GM23338 (cell line): Measurements from ENCODE around the gene ARL11. TPM values are rescaled to one million over a fixed set of nuclear protein-coding genes. Genes with fewer than 3 reads are reported as not detected.

ENCODE experiments used
- ATAC-seq: fragments of 200-7000 bp; cut with Tn5 transposase; 3 replicates; pipeline ENCODE4 v1.9.1; 2020
- DNase-seq: peaks from one replicate; pipeline ENCODE4 v3.0.0-alpha.2; 2015; ENCODE audit warnings: low spot score
- H2AFZ ChIP-seq: fragments of 200-600 bp; sonication (generic); 2 replicates; pipeline ENCODE4 v1.8.0; 2016; ENCODE audit warnings: antibody characterized with exemption, mild to moderate bottlenecking, moderate library complexity
- H3F3A ChIP-seq: fragments of 200-600 bp; sonication (generic); replicated peaks from 2 replicates; pipeline ENCODE4 v1.8.0; 2017; ENCODE audit warnings: antibody characterized with exemption, mixed run types, low read depth
- H3K27ac ChIP-seq: fragments of 200-600 bp; sonication (generic); 2 replicates; pipeline ENCODE4 v1.6.1; 2016; ENCODE audit warnings: low read depth
- H3K27me3 ChIP-seq: fragments of 200-600 bp; sonication (generic); 2 replicates; pipeline ENCODE4 v1.8.0; 2016; ENCODE audit warnings: mild to moderate bottlenecking, mixed run types, moderate library complexity; ENCODE audit not compliant: insufficient read depth
- H3K36me3 ChIP-seq: fragments of 200-600 bp; sonication (generic); 2 replicates; pipeline ENCODE4 v1.8.0; 2016; ENCODE audit warnings: mild to moderate bottlenecking; ENCODE audit not compliant: insufficient read depth
- H3K4me1 ChIP-seq: fragments of 200-600 bp; sonication (generic); 2 replicates; pipeline ENCODE4 v1.8.0; 2016; ENCODE audit warnings: mild to moderate bottlenecking, moderate library complexity; ENCODE audit not compliant: insufficient read depth
- H3K4me2 ChIP-seq: fragments of 200-600 bp; sonication (generic); 2 replicates; pipeline ENCODE4 v1.7.1; 2017; ENCODE audit warnings: mixed run types
- H3K4me3 ChIP-seq: fragments of 200-600 bp; sonication (generic); 2 replicates; pipeline ENCODE4 v1.6.1; 2016; ENCODE audit warnings: mixed run types
- H3K79me2 ChIP-seq: fragments of 200-600 bp; sonication (generic); replicated peaks from 2 replicates; pipeline ENCODE4 v1.8.0; 2017; ENCODE audit warnings: mild to moderate bottlenecking; ENCODE audit not compliant: insufficient read depth
- H3K9me2 ChIP-seq: fragments of 200-600 bp; sonication (generic); 2 replicates; pipeline ENCODE4 v1.8.0; 2017; ENCODE audit not compliant: insufficient read depth
- H4K20me1 ChIP-seq: fragments of 200-600 bp; sonication (generic); replicated peaks from 2 replicates; pipeline ENCODE4 v1.8.0; 2017; ENCODE audit warnings: mild to moderate bottlenecking; ENCODE audit not compliant: insufficient read depth
- H3K27ac Mint-ChIP-seq: 2 replicates; pipeline ENCODE4 v1.8.0; 2020; ENCODE audit warnings: inconsistent platforms, mild to moderate bottlenecking, moderate library complexity, mixed read lengths
- H3K27me3 Mint-ChIP-seq: 3 replicates; pipeline ENCODE4 v1.8.0; 2022; ENCODE audit warnings: low read depth, mild to moderate bottlenecking, moderate library complexity, mixed read lengths, inconsistent platforms; ENCODE audit not compliant: insufficient read depth, poor library complexity
- H3K36me3 Mint-ChIP-seq: 3 replicates; pipeline ENCODE4 v1.8.0; 2021; ENCODE audit warnings: low read depth, mild to moderate bottlenecking, inconsistent platforms, moderate library complexity, mixed read lengths
- H3K4me1 Mint-ChIP-seq: 3 replicates; pipeline ENCODE4 v1.8.0; 2020; ENCODE audit warnings: mild to moderate bottlenecking, inconsistent platforms, mixed read lengths
- H3K4me3 Mint-ChIP-seq: 3 replicates; pipeline ENCODE4 v1.8.0; 2021; ENCODE audit warnings: moderate library complexity, mild to moderate bottlenecking, inconsistent platforms, mixed read lengths
- H3K9me3 Mint-ChIP-seq: 3 replicates; pipeline ENCODE4 v1.8.0; 2020; ENCODE audit warnings: moderate library complexity, mild to moderate bottlenecking, inconsistent platforms, mixed read lengths
- CREB1 ChIP-seq: fragments of 250-450 bp; sonication (Bioruptor Pico); IDR thresholded peaks from 2 replicates; pipeline ENCODE4 v1.5.0; 2020; ENCODE audit warnings: low read depth, mild to moderate bottlenecking, moderate library complexity
- EZH2 ChIP-seq: fragments of 200-600 bp; sonication (generic); IDR thresholded peaks from one replicate; pipeline ENCODE4 v1.8.0; 2017; ENCODE audit warnings: antibody characterized with exemption, mild to moderate bottlenecking, low read depth; ENCODE audit not compliant: unreplicated experiment
- EZH2phosphoT487 ChIP-seq: fragments of 200-600 bp; sonication (generic); IDR thresholded peaks from one replicate; pipeline ENCODE4 v1.8.1; 2018; ENCODE audit warnings: antibody characterized with exemption; ENCODE audit not compliant: unreplicated experiment
- JUNB ChIP-seq: IDR thresholded peaks from one replicate; pipeline ENCODE4 v1.6.1; 2016; ENCODE audit warnings: antibody characterized with exemption; ENCODE audit not compliant: unreplicated experiment
- NANOG ChIP-seq: IDR thresholded peaks from 2 replicates; pipeline ENCODE4 v1.6.1; 2016; ENCODE audit warnings: antibody characterized with exemption, borderline replicate concordance
- POLR2AphosphoS5 ChIP-seq: IDR thresholded peaks from 2 replicates; pipeline ENCODE4 v1.6.1; 2016; ENCODE audit warnings: antibody characterized with exemption, low read depth
- STAT1 ChIP-seq: IDR thresholded peaks from one replicate; pipeline ENCODE4 v1.6.1; 2016; ENCODE audit warnings: antibody characterized with exemption; ENCODE audit not compliant: unreplicated experiment
- ZNF114 ChIP-seq: fragments of 250-450 bp; sonication (Bioruptor Pico); IDR thresholded peaks from 2 replicates; pipeline ENCODE4 v1.5.0; 2020; ENCODE audit warnings: mild to moderate bottlenecking, moderate library complexity
- ZNF331 ChIP-seq: fragments of 250-450 bp; sonication (Bioruptor Pico); IDR thresholded peaks from 2 replicates; pipeline ENCODE4 v1.5.0; 2020; ENCODE audit warnings: low read depth, mild to moderate bottlenecking, moderate library complexity
- ZNF462 ChIP-seq: fragments of 250-450 bp; sonication (Bioruptor Pico); IDR thresholded peaks from 2 replicates; pipeline ENCODE4 v1.5.0; 2020; ENCODE audit warnings: mild to moderate bottlenecking, moderate library complexity
- polyA plus RNA-seq: library from polyadenylated mRNA; unstranded; fragments of >200 nt; fragmentation: Nextera tagmentation; extraction: Ambion mirVana; gene quantifications from 2 replicates; pipeline ENCODE4 v1.2.1, GENCODE V29; 2016
- total RNA-seq: library from RNA; depleted of rRNA; stranded (reverse); fragments of >200 nt; shearing (Covaris generic); gene quantifications from 2 replicates; pipeline ENCODE4 v1.2.3, GENCODE V29; 2014
- TF ChIP-seq, protein P1 (sequence below): IDR thresholded peaks from 2 replicates; pipeline ENCODE4 v1.6.1; 2016; ENCODE audit warnings: antibody characterized with exemption
- TF ChIP-seq, protein P2 (sequence below), 2 experiments: fragments of 200-600 bp in 1 of 2; sonication (generic) in 1 of 2; conservative IDR thresholded peaks; 2 replicates each; pipeline versions ENCODE4 v1.5.1 to v1.6.1; 2016 to 2017; ENCODE audit warnings: antibody characterized with exemption in 2 of 2, low read depth in 2 of 2, mild to moderate bottlenecking in 2 of 2, moderate library complexity in 1 of 2
- TF ChIP-seq, protein P3 (sequence below): IDR thresholded peaks from one replicate; pipeline ENCODE4 v1.6.1; 2018; ENCODE audit warnings: antibody characterized with exemption; ENCODE audit not compliant: unreplicated experiment

ARL11 gene
- total and polyA plus RNA-seq, 2 experiments from 2014 or later = 0.32 to 0.52 TPM

GRCh38 chr13:49596221-49596620 is 32.1 kb upstream of the ARL11 start:
- no peaks in the 10 kb centered on the region for H3K27me3 Mint-ChIP-seq
- Histone ChIP-seq H3K4me2 (no peak overlapping the region), H3K9me2 (no peaks in the 10 kb centered on the region), H3K4me1 (no peaks in the 10 kb centered on the region), H3K79me2 (no peaks in the 10 kb centered on the region), H3F3A (no peaks in the 10 kb centered on the region), H3K27me3 (no peaks in the 10 kb centered on the region), H3K27ac (no peak overlapping the region), H3K36me3 (no peaks in the 10 kb centered on the region), H2AFZ (no peak overlapping the region), H3K4me3 (no peak overlapping the region), H4K20me1 (no peaks in the 10 kb centered on the region)
- H3K27ac Mint-ChIP-seq = no peak overlapping the region
- DNase-seq = no peak
- peaks cover 8% of the 10 kb centered on the region; the same call in 2 of the 3 replicates for H3K36me3 Mint-ChIP-seq
- no peaks in the 10 kb centered on the region for H3K4me1 Mint-ChIP-seq
- TF ChIP-seq, protein P1, sequence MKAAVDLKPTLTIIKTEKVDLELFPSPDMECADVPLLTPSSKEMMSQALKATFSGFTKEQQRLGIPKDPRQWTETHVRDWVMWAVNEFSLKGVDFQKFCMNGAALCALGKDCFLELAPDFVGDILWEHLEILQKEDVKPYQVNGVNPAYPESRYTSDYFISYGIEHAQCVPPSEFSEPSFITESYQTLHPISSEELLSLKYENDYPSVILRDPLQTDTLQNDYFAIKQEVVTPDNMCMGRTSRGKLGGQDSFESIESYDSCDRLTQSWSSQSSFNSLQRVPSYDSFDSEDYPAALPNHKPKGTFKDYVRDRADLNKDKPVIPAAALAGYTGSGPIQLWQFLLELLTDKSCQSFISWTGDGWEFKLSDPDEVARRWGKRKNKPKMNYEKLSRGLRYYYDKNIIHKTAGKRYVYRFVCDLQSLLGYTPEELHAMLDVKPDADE = no peak
- TF ChIP-seq ZNF462 (CRISPR knock-in tag) (no peak), POLR2AphosphoS5 (no peak), NANOG (no peak), ZNF114 (CRISPR knock-in tag) (no peak), JUNB (no peak), EZH2phosphoT487 (no peak), STAT1 (no peak), CREB1 (no peak), EZH2 (no peak), ZNF331 (CRISPR knock-in tag) (no peak)
- TF ChIP-seq, protein P2, sequence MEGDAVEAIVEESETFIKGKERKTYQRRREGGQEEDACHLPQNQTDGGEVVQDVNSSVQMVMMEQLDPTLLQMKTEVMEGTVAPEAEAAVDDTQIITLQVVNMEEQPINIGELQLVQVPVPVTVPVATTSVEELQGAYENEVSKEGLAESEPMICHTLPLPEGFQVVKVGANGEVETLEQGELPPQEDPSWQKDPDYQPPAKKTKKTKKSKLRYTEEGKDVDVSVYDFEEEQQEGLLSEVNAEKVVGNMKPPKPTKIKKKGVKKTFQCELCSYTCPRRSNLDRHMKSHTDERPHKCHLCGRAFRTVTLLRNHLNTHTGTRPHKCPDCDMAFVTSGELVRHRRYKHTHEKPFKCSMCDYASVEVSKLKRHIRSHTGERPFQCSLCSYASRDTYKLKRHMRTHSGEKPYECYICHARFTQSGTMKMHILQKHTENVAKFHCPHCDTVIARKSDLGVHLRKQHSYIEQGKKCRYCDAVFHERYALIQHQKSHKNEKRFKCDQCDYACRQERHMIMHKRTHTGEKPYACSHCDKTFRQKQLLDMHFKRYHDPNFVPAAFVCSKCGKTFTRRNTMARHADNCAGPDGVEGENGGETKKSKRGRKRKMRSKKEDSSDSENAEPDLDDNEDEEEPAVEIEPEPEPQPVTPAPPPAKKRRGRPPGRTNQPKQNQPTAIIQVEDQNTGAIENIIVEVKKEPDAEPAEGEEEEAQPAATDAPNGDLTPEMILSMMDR (conservative IDR thresholded peaks at IDR 0.05; ENCODE audit: low read depth in 2 of 2) = no peak
- TF ChIP-seq, protein P3, sequence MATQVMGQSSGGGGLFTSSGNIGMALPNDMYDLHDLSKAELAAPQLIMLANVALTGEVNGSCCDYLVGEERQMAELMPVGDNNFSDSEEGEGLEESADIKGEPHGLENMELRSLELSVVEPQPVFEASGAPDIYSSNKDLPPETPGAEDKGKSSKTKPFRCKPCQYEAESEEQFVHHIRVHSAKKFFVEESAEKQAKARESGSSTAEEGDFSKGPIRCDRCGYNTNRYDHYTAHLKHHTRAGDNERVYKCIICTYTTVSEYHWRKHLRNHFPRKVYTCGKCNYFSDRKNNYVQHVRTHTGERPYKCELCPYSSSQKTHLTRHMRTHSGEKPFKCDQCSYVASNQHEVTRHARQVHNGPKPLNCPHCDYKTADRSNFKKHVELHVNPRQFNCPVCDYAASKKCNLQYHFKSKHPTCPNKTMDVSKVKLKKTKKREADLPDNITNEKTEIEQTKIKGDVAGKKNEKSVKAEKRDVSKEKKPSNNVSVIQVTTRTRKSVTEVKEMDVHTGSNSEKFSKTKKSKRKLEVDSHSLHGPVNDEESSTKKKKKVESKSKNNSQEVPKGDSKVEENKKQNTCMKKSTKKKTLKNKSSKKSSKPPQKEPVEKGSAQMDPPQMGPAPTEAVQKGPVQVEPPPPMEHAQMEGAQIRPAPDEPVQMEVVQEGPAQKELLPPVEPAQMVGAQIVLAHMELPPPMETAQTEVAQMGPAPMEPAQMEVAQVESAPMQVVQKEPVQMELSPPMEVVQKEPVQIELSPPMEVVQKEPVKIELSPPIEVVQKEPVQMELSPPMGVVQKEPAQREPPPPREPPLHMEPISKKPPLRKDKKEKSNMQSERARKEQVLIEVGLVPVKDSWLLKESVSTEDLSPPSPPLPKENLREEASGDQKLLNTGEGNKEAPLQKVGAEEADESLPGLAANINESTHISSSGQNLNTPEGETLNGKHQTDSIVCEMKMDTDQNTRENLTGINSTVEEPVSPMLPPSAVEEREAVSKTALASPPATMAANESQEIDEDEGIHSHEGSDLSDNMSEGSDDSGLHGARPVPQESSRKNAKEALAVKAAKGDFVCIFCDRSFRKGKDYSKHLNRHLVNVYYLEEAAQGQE = no peak
- no peak overlapping the region for H3K4me3 Mint-ChIP-seq
- ATAC-seq = no peak
- H3K9me3 Mint-ChIP-seq = peaks cover 18% of the 10 kb centered on the region
